HEK293 (cell line): ENCODE measurements around the gene WFS1.

Experiments
- CTCF ChIA-PET: fragments of 350-600 bp; formaldehyde crosslinking; extraction: SDS; loops from one replicate; lab custom pipeline; 2021; ENCODE audit warnings: antibody characterized with exemption; lab: Yijun Ruan, JAX
- POLR2A ChIA-PET: fragments of 300-600 bp; formaldehyde crosslinking; extraction: SDS; loops from one replicate; lab custom pipeline; 2020; ENCODE audit warnings: antibody characterized with exemption, inconsistent platforms; lab: Yijun Ruan, JAX
- H3K27ac ChIP-seq: fragments of 200-500 bp; sonication (Bioruptor generic); 2 replicates; pipeline ENCODE4 v1.5.1; 2014; ENCODE audit warnings: low read depth, low read length, control low read depth, inconsistent platforms; ENCODE audit errors: extremely low read depth
- H3K36me3 ChIP-seq, 2 experiments: fragments of 200-500 bp in 1 of 2; sonication (Bioruptor generic) in 1 of 2; 1 replicate in 1 of 2; 2 replicates in 1 of 2; pipeline ENCODE4 v1.5.1; 2014 to 2017; ENCODE audit warnings: inconsistent platforms in 2 of 2, low read length in 2 of 2; ENCODE audit not compliant: control insufficient read depth in 2 of 2, insufficient read depth in 1 of 2
- H3K4me1 ChIP-seq: fragments of 200-500 bp; sonication (Bioruptor generic); 2 replicates; pipeline ENCODE4 v1.5.1; 2014; ENCODE audit warnings: mild to moderate bottlenecking, low read length, inconsistent platforms; ENCODE audit not compliant: control insufficient read depth, insufficient read depth
- H3K4me3 ChIP-seq: 2 replicates; pipeline ENCODE4 v1.5.1; 2011; ENCODE audit warnings: low read depth, mild to moderate bottlenecking, control low read depth, low read length, moderate library complexity
- H3K9me3 ChIP-seq: fragments of 200-500 bp; sonication (Bioruptor generic); 2 replicates; pipeline ENCODE4 v1.5.1; 2014; ENCODE audit warnings: low read depth, low read length, inconsistent platforms; ENCODE audit not compliant: control insufficient read depth, insufficient read depth
- AEBP2 ChIP-seq: fragments of 450-650 bp; formaldehyde crosslinking; IDR thresholded peaks from 2 replicates; pipeline ENCODE4 v1.5.1; 2016; ENCODE audit warnings: missing biosample characterization, missing genetic modification characterization, borderline replicate concordance
- GFI1B ChIP-seq: fragments of 450-650 bp; formaldehyde crosslinking; IDR thresholded peaks from 2 replicates; pipeline ENCODE4 v1.5.1; 2016; ENCODE audit warnings: missing biosample characterization, missing genetic modification characterization
- GLI4 ChIP-seq: fragments of 450-650 bp; formaldehyde crosslinking; IDR thresholded peaks from 2 replicates; pipeline ENCODE4 v1.5.1; 2016; ENCODE audit warnings: missing biosample characterization, missing genetic modification characterization
- GLIS2 ChIP-seq: fragments of 450-650 bp; formaldehyde crosslinking; IDR thresholded peaks from 2 replicates; pipeline ENCODE4 v1.5.1; 2016; ENCODE audit warnings: missing biosample characterization, missing genetic modification characterization
- INSM2 ChIP-seq: fragments of 450-650 bp; formaldehyde crosslinking; IDR thresholded peaks from 2 replicates; pipeline ENCODE4 v1.5.1; 2016; ENCODE audit warnings: missing biosample characterization, missing genetic modification characterization
- KLF8 ChIP-seq: fragments of 450-650 bp; formaldehyde crosslinking; IDR thresholded peaks from 2 replicates; pipeline ENCODE4 v1.5.1; 2016; ENCODE audit warnings: missing biosample characterization, missing genetic modification characterization
- PRDM10 ChIP-seq: fragments of 450-650 bp; formaldehyde crosslinking; IDR thresholded peaks from 2 replicates; pipeline ENCODE4 v1.5.1; 2016; ENCODE audit warnings: missing biosample characterization, missing genetic modification characterization
- SETDB1 ChIP-seq: IDR thresholded peaks from one replicate; pipeline ENCODE4 v1.6.1; 2017; ENCODE audit warnings: mild to moderate bottlenecking, low read length, moderate library complexity, mixed read lengths; ENCODE audit not compliant: insufficient read length
- ZBTB1 ChIP-seq: fragments of 450-650 bp; formaldehyde crosslinking; IDR thresholded peaks from 2 replicates; pipeline ENCODE4 v1.5.1; 2016; ENCODE audit warnings: missing biosample characterization, missing genetic modification characterization
- ZBTB10 ChIP-seq: fragments of 450-650 bp; formaldehyde crosslinking; IDR thresholded peaks from 2 replicates; pipeline ENCODE4 v1.5.1; 2016; ENCODE audit warnings: missing biosample characterization, missing genetic modification characterization
- ZBTB7A ChIP-seq: fragments of 450-650 bp; formaldehyde crosslinking; IDR thresholded peaks from 2 replicates; pipeline ENCODE4 v1.5.1; 2016; ENCODE audit warnings: low read depth, missing biosample characterization, missing genetic modification characterization
- ZBTB8A ChIP-seq: fragments of 450-650 bp; formaldehyde crosslinking; IDR thresholded peaks from 2 replicates; pipeline ENCODE4 v1.5.1; 2016; ENCODE audit warnings: missing biosample characterization, missing genetic modification characterization
- ZNF146 ChIP-seq: fragments of 450-650 bp; formaldehyde crosslinking; IDR thresholded peaks from 2 replicates; pipeline ENCODE4 v1.5.1; 2016; ENCODE audit warnings: missing biosample characterization, missing genetic modification characterization
- ZNF169 ChIP-seq: fragments of 450-650 bp; formaldehyde crosslinking; IDR thresholded peaks from 2 replicates; pipeline ENCODE4 v1.5.1; 2016; ENCODE audit warnings: missing biosample characterization, missing genetic modification characterization
- ZNF184 ChIP-seq: fragments of 450-650 bp; IDR thresholded peaks from 2 replicates; pipeline ENCODE4 v1.5.1; 2018; ENCODE audit warnings: missing biosample characterization, mild to moderate bottlenecking, missing genetic modification characterization
- ZNF202 ChIP-seq: fragments of 450-650 bp; formaldehyde crosslinking; IDR thresholded peaks from 2 replicates; pipeline ENCODE4 v1.5.1; 2016; ENCODE audit warnings: missing biosample characterization, missing genetic modification characterization, borderline replicate concordance
- ZNF23 ChIP-seq: fragments of 450-650 bp; formaldehyde crosslinking; IDR thresholded peaks from 2 replicates; pipeline ENCODE4 v1.5.1; 2016; ENCODE audit warnings: missing biosample characterization, missing genetic modification characterization, borderline replicate concordance
- ZNF24 ChIP-seq: fragments of 450-650 bp; formaldehyde crosslinking; IDR thresholded peaks from 2 replicates; pipeline ENCODE4 v1.5.1; 2016; ENCODE audit warnings: missing biosample characterization, missing genetic modification characterization
- ZNF341 ChIP-seq: fragments of 450-650 bp; formaldehyde crosslinking; IDR thresholded peaks from 2 replicates; pipeline ENCODE4; 2016; ENCODE audit warnings: low read depth, missing biosample characterization, missing genetic modification characterization
- ZNF366 ChIP-seq: fragments of 450-650 bp; formaldehyde crosslinking; conservative IDR thresholded peaks from 2 replicates; pipeline ENCODE4 v1.5.1; 2016; ENCODE audit warnings: missing biosample characterization, missing genetic modification characterization
- ZNF404 ChIP-seq: fragments of 450-650 bp; formaldehyde crosslinking; IDR thresholded peaks from 2 replicates; pipeline ENCODE4 v1.5.1; 2017; ENCODE audit warnings: missing biosample characterization, missing genetic modification characterization
- ZNF571 ChIP-seq: fragments of 450-650 bp; formaldehyde crosslinking; IDR thresholded peaks from 2 replicates; pipeline ENCODE4 v1.5.0; 2017; ENCODE audit warnings: missing biosample characterization, missing genetic modification characterization
- ZNF596 ChIP-seq: fragments of 450-650 bp; IDR thresholded peaks from 2 replicates; pipeline ENCODE4 v1.5.0; 2018; ENCODE audit warnings: missing biosample characterization, mild to moderate bottlenecking, missing genetic modification characterization, moderate library complexity
- ZNF621 ChIP-seq: fragments of 450-650 bp; formaldehyde crosslinking; IDR thresholded peaks from 2 replicates; pipeline ENCODE4 v1.5.1; 2017; ENCODE audit warnings: missing biosample characterization, missing genetic modification characterization

WFS1 gene

GRCh38 chr4:6252051-6252450 lies 17.6 kb upstream of the WFS1 start:
- Histone ChIP-seq H3K4me1 (no peaks in the 10 kb centered on the region), H3K36me3 (no peaks in the 10 kb centered on the region), H3K27ac (no peak overlapping the region), H3K9me3 (no peaks in the 10 kb centered on the region), H3K4me3 (no peak overlapping the region)
- no peak for TF ChIP-seq ZNF169
- TF ChIP-seq SETDB1: no peak
- TF ChIP-seq ZNF366 (tag by site-specific recombination): no peak
- TF ChIP-seq ZNF146 (tag by site-specific recombination): no peak
- no peak for TF ChIP-seq ZBTB1 (tag by site-specific recombination)
- TF ChIP-seq GFI1B (tag by site-specific recombination): no peak
- ChIA-PET CTCF (interaction anchor here (1.2 to 12.8 kb wide), 4 partner anchors 8 to 254 kb away, joined by 6 to 203 read pairs (median 26); no protein-coding TSS in a partner anchor), POLR2A (no interaction called here)

GRCh38 chr4:6253111-6253510 lies 16.5 kb upstream of the WFS1 start:
- ChIA-PET CTCF (interaction anchor here (0.6 to 12.8 kb wide), 3 partner anchors 9 to 293 kb away, joined by 3 to 203 read pairs (median 3); no protein-coding TSS in a partner anchor), POLR2A (no interaction called here)
- no peak overlapping the region for H3K4me3 ChIP-seq
- TF ChIP-seq PRDM10 (tag by site-specific recombination): no peak
- TF ChIP-seq ZNF24: no peak
- no peak for TF ChIP-seq GLIS2 (tag by site-specific recombination)
- no peak for TF ChIP-seq ZNF404 (tag by site-specific recombination)
- TF ChIP-seq KLF8 (tag by site-specific recombination): no peak
- TF ChIP-seq ZBTB10 (tag by site-specific recombination): no peak
- no peak for TF ChIP-seq ZNF596 (tag by site-specific recombination)
- TF ChIP-seq ZBTB7A (tag by site-specific recombination): no peak
- no peak for TF ChIP-seq ZNF184 (tag by site-specific recombination)
- no peak for TF ChIP-seq ZNF621 (tag by site-specific recombination)
- TF ChIP-seq ZNF202 (tag by site-specific recombination): no peak
- no peak for TF ChIP-seq AEBP2 (tag by site-specific recombination)
- no peak for TF ChIP-seq ZNF23
- TF ChIP-seq INSM2 (tag by site-specific recombination): no peak
- TF ChIP-seq ZNF341 (tag by site-specific recombination): no peak
- TF ChIP-seq GLI4 (tag by site-specific recombination): no peak
- TF ChIP-seq ZNF571 (tag by site-specific recombination): no peak
- TF ChIP-seq ZBTB8A (tag by site-specific recombination): no peak
- no peaks in the 10 kb centered on the region for H3K36me3 ChIP-seq
- no peaks in the 10 kb centered on the region for H3K4me1 ChIP-seq
- H3K27ac ChIP-seq: no peak overlapping the region
- no peaks in the 10 kb centered on the region for H3K9me3 ChIP-seq
